PC-9 (cell line): Measurements from ENCODE around the gene PRRT1B.

ENCODE experiments used
- EZH2 ChIP-seq: fragments of 200-600 bp; sonication (generic); IDR thresholded peaks from 2 replicates; pipeline ENCODE4 v1.8.0; 2017; ENCODE audit warnings: antibody characterized with exemption, low read depth
- TF ChIP-seq, protein P1 (sequence below): fragments of 200-600 bp; sonication (generic); conservative IDR thresholded peaks from 2 replicates; pipeline ENCODE4 v1.6.1; 2017; ENCODE audit warnings: mixed run types, antibody characterized with exemption, mild to moderate bottlenecking, moderate library complexity

DNA sequence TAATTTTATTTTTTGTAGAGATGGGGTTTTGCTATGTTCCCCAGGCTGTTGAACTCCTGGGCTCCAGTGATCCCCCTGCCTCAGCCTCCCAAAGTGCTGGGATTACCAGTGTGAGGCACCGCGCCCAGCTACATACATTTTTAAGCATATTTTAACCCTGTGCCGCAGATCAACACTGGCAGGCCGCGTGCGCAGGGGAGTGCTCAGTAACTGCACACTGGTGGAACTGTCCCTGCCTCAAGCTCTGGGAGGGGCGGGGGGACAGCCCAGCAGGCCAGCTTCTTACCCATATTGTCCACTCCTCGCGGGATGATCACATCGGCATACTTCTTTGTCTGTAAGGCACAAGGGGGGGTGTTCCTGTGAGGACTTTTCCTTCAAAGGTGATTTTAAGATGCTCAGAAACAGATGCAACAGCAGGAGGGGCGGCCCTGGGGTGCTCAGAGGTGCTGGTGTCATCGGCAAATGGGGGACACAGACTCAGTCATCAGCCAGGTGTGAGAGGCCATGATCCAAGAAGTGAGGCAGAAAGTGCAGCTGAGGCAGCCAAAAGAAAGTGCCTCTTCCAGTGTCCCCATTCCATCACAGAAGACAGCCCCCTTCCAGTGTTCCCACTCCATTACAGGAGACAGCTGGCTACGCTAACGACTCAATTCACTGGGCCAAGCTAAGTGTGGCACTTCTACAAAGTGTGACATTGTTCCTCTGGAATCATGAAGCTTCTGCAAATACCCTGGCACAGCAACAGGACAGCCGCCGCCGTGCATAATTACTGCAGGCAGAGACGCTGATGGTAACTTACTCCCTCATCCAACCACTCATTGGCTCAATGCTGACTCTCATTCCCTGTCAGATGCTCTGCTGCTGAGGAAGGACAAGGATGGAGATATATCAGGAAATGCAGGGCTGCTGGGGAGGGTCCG lies 19.4 kb upstream of the PRRT1B start:
- no peak for TF ChIP-seq EZH2
- TF ChIP-seq, protein P1, sequence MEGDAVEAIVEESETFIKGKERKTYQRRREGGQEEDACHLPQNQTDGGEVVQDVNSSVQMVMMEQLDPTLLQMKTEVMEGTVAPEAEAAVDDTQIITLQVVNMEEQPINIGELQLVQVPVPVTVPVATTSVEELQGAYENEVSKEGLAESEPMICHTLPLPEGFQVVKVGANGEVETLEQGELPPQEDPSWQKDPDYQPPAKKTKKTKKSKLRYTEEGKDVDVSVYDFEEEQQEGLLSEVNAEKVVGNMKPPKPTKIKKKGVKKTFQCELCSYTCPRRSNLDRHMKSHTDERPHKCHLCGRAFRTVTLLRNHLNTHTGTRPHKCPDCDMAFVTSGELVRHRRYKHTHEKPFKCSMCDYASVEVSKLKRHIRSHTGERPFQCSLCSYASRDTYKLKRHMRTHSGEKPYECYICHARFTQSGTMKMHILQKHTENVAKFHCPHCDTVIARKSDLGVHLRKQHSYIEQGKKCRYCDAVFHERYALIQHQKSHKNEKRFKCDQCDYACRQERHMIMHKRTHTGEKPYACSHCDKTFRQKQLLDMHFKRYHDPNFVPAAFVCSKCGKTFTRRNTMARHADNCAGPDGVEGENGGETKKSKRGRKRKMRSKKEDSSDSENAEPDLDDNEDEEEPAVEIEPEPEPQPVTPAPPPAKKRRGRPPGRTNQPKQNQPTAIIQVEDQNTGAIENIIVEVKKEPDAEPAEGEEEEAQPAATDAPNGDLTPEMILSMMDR = no peak
